HFFc6 (cell line): ENCODE measurements around the gene MRPL47. TPM values are rescaled to one million over a fixed set of nuclear protein-coding genes. Genes with fewer than 3 reads are reported as not detected.
A peak's percentile ranks its signal among the peaks of the same experiment; 100 is the strongest.

Experiments used
- DNase-seq: peaks from one replicate; pipeline ENCODE4 v3.0.0-alpha.2; 2018
- H3K27ac Mint-ChIP-seq: 2 replicates; pipeline ENCODE4 v1.8.0; 2020; ENCODE audit warnings: mild to moderate bottlenecking, mixed read lengths
- H3K27me3 Mint-ChIP-seq: 2 replicates; pipeline ENCODE4 v1.8.0; 2021; ENCODE audit warnings: mild to moderate bottlenecking, moderate library complexity, mixed read lengths; ENCODE audit not compliant: insufficient read depth
- H3K36me3 Mint-ChIP-seq: 2 replicates; pipeline ENCODE4 v1.8.0; 2021; ENCODE audit warnings: low read depth, mixed read lengths
- H3K4me1 Mint-ChIP-seq: 2 replicates; pipeline ENCODE4 v1.8.0; 2020; ENCODE audit warnings: low read depth, mixed read lengths
- H3K4me3 Mint-ChIP-seq: 2 replicates; pipeline ENCODE4 v1.8.0; 2020; ENCODE audit warnings: mild to moderate bottlenecking, moderate library complexity, mixed read lengths
- H3K9me3 Mint-ChIP-seq: 2 replicates; pipeline ENCODE4 v1.8.0; 2020; ENCODE audit warnings: mild to moderate bottlenecking, mixed read lengths
- total RNA-seq, 6 experiments: library from RNA; stranded (reverse); fragmentation: NEBNext Ultra II Directional; extraction: Animal tissue kit (Norgen Biotek cat#: 25700); gene quantifications; 2 replicates in 1 of 6; 3 replicates in 5 of 6; pipeline ENCODE4 v1.2.3, GENCODE V29; 2021
- TF ChIP-seq, protein P1 (sequence below): fragments of 200-600 bp; sonication (generic); IDR thresholded peaks from 2 replicates; pipeline ENCODE4 v1.5.0; 2021; ENCODE audit warnings: antibody characterized with exemption, mild to moderate bottlenecking

MRPL47 gene
- total RNA-seq, 6 experiments from 2014 or later, result 49.4 to 59.7 (median 56.0) TPM

DNA sequence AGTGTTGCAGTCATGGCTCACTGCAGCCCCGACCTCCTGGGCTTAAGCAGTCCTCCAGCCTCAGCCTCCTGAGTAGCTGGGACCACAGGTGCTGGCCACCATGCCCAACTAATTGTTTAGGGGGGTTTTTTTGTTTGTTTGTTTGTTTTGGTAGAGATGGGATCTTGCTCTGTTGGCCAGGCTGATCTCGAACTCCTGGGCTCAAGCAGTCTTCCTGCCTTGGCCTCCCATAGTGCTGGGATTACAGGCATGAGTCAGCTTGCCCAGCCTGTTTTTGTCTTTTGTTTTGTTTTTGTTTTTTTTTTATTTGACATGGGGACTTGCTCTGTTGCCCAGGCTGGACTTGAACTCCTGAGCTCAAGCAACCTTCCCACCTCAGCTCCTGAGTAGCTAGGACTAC is 17.6 kb upstream of the MRPL47 start:
- H3K9me3 Mint-ChIP-seq, result no peaks in the 10 kb centered on the region
- no peaks in the 10 kb centered on the region for H3K27me3 Mint-ChIP-seq
- H3K4me3 Mint-ChIP-seq, result no peak overlapping the region
- TF ChIP-seq, protein P1, sequence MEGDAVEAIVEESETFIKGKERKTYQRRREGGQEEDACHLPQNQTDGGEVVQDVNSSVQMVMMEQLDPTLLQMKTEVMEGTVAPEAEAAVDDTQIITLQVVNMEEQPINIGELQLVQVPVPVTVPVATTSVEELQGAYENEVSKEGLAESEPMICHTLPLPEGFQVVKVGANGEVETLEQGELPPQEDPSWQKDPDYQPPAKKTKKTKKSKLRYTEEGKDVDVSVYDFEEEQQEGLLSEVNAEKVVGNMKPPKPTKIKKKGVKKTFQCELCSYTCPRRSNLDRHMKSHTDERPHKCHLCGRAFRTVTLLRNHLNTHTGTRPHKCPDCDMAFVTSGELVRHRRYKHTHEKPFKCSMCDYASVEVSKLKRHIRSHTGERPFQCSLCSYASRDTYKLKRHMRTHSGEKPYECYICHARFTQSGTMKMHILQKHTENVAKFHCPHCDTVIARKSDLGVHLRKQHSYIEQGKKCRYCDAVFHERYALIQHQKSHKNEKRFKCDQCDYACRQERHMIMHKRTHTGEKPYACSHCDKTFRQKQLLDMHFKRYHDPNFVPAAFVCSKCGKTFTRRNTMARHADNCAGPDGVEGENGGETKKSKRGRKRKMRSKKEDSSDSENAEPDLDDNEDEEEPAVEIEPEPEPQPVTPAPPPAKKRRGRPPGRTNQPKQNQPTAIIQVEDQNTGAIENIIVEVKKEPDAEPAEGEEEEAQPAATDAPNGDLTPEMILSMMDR, result no peak
- no peak for DNase-seq
- peaks cover 52% of the 10 kb centered on the region for H3K36me3 Mint-ChIP-seq
- no peak overlapping the region for H3K27ac Mint-ChIP-seq
- peaks cover 14% of the 10 kb centered on the region for H3K4me1 Mint-ChIP-seq

DNA sequence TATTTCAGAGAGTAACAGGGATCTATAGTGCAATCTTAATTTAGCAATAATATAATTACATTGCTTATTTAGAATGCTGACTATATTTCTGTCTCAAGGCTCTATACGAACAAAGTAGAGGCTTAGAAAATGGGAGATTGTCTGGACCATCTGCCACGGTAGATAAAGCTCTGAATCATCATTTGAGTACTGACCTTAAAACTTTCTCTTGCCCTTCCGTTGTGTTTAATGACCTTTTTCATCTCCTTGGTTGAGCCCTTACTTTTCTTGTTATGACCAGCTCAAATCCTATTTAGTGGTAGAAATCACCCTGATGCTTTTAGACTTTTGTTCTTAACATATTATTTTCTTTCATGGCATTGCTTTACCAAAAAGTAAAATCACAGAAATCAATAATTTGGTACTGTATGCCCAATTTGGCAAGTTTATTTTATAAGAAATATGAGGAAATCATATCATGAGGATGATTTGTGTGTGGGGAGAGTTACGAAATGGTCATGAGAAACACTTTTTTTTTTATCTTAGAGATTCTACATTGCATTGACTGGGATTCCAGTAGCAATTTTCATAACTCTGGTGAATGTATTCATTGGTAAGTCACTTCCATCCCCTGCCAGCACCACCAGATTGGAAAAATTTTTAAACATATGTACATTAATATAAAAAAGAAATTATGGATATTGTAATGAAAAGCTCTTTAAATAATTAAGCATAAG is 11.2 kb upstream of the MRPL47 start:
- H3K27me3 Mint-ChIP-seq, result no peaks in the 10 kb centered on the region
- TF ChIP-seq, protein P1, result no peak
- H3K27ac Mint-ChIP-seq, result no peak overlapping the region
- no peak overlapping the region for H3K4me3 Mint-ChIP-seq
- H3K4me1 Mint-ChIP-seq, result peaks cover 28% of the 10 kb centered on the region
- no peak for DNase-seq
- H3K9me3 Mint-ChIP-seq, result no peaks in the 10 kb centered on the region
- peaks cover 31% of the 10 kb centered on the region for H3K36me3 Mint-ChIP-seq

DNA sequence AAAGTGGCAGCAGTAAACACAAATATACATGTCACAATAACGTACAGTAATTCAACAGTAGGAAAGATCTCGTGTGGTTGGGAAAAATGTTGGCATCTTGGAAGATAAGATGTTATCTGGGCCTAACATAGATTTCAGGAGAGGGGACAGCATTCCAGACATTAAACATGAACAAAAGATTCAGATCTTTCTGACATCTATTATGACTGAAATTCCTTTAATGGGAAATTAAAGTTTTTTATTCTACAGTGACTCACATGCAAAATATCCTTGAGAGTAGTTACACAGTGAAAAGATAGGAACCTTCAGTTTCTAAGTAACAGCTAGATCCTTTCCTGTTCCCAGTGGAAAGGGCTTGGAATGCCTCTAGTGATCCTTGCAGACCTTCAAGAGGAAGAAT is 9.4 kb upstream of the MRPL47 start:
- TF ChIP-seq, protein P1, result no peak
- Mint-ChIP-seq H3K4me3 (peak overlapping the region; percentile 65), H3K4me1 (peaks cover 28% of the 10 kb centered on the region), H3K27me3 (no peaks in the 10 kb centered on the region), H3K36me3 (peaks cover 14% of the 10 kb centered on the region), H3K9me3 (no peaks in the 10 kb centered on the region), H3K27ac (peak overlapping the region; percentile 75)
- DNase-seq, result peak; percentile 57

DNA sequence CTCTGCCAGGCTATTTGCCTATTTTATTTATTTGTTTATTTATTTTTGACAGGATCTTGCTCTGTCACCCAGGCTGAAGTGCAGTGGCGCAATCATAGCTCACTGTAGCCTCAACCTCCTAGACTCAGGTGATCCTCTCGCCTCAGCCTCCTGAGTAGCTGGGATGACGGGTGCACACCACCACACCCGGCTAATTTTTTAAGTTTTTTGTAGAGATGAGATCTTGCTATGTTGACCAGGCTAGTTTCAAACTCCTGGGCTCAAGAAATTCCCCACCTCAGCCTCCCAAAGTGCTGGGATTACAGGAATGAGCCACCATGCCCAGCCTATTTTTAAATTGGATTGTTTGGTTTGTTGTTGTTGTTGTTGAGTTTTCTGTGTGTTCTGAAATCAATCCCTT is 5.6 kb upstream of the MRPL47 start:
- Mint-ChIP-seq H3K4me1 (peaks cover 41% of the 10 kb centered on the region), H3K27me3 (peaks cover 2% of the 10 kb centered on the region; the same call in 1 of the 2 replicates), H3K36me3 (peaks cover 22% of the 10 kb centered on the region; the same call in 1 of the 2 replicates), H3K9me3 (no peaks in the 10 kb centered on the region), H3K4me3 (no peak overlapping the region), H3K27ac (no peak overlapping the region)
- no peak for DNase-seq
- TF ChIP-seq, protein P1, result no peak

DNA sequence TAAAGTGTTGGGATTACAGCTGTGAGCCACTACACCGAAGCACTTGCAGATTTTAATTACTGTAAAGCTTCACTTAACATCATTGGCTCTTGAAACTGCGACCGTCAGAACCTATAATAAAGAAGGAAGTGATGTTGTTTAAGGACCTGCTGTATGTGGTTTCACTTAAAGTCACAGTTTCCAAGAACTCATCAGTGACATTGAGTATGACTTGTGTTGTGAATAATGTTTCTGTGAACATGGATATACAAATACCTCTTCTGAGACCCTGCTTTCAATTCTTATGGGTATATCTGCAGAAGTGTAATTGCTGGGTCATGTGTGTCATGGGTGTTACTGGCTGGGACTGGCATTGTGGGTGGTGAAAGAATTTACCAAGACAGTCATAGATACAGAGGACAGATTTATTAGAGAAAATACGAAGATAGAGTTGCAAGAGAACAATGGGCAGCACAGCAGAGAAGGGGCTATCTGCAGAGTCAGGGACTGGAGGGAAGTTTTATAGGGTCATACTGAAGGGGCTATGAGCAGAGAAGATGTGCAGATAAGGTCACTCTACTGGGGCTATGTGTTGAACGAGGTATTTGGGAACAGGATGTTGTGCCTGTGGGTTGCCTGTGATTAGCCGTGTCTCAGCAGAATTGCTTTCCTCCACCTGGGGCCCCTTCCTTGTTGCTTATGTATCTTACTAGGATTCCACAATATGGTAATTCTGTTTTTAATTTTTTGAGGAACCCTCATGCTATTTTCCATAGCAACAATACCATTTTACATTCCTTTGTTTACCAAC is 4.7 kb upstream of the MRPL47 start:
- Mint-ChIP-seq H3K4me3 (no peak overlapping the region), H3K36me3 (peaks cover 27% of the 10 kb centered on the region; the same call in 1 of the 2 replicates), H3K9me3 (no peaks in the 10 kb centered on the region), H3K4me1 (peaks cover 37% of the 10 kb centered on the region), H3K27me3 (peaks cover 6% of the 10 kb centered on the region; the same call in 1 of the 2 replicates), H3K27ac (no peak overlapping the region)
- DNase-seq, result no peak
- TF ChIP-seq, protein P1, result no peak
